Stomach (tissue), 9 donors: ENCODE measurements around the gene MBOAT2. TPM values are rescaled to one million over a fixed set of nuclear protein-coding genes. Genes with fewer than 3 reads are reported as not detected.

Experiments
- DNase-seq, 2 donors: peaks; one replicate each; pipeline versions ENCODE4 v3.0.0 to v3.0.0-alpha.2; 2013 to 2019
- H3K27ac ChIP-seq, 5 donors: fragments of 200-600 bp in 4 of 5; sonication (generic) in 4 of 5; one replicate each; pipeline ENCODE4 v1.5.1; 2013 to 2019; ENCODE audit warnings: mild to moderate bottlenecking in 1 of 5, moderate library complexity in 1 of 5
- H3K27me3 ChIP-seq, 3 donors: fragments of 200-600 bp; sonication (generic); one replicate each; pipeline ENCODE4 v1.5.1; 2017 to 2019; ENCODE audit warnings: mixed run types in 1 of 3
- H3K36me3 ChIP-seq, 4 donors: fragments of 200-600 bp; sonication (generic); 1 replicate in 3 of 4; 2 replicates in 1 of 4; pipeline ENCODE4 v1.5.1; 2016 to 2019
- H3K4me1 ChIP-seq, 4 donors: fragments of 200-600 bp; sonication (generic); one replicate each; pipeline ENCODE4 v1.5.1; 2016 to 2019
- H3K4me3 ChIP-seq, 4 donors: fragments of 200-600 bp; sonication (generic) in 3 of 4; one replicate each; pipeline ENCODE4 v1.5.1; 2016 to 2019; ENCODE audit warnings: mild to moderate bottlenecking in 1 of 4
- H3K9me3 ChIP-seq, 4 donors: fragments of 200-600 bp; sonication (generic); one replicate each; pipeline ENCODE4 v1.5.1; 2016 to 2019
- EP300 ChIP-seq: sonication (generic); formaldehyde crosslinking; IDR thresholded peaks from one replicate; pipeline ENCODE4 v1.6.1; 2017; ENCODE audit warnings: antibody characterized with exemption
- POLR2A ChIP-seq, 4 donors: fragments of 450-650 bp; IDR thresholded peaks; one replicate each; pipeline ENCODE4 v1.6.1; 2016; ENCODE audit warnings: antibody characterized with exemption in 4 of 4, control low read depth in 2 of 4, mild to moderate bottlenecking in 1 of 4, moderate library complexity in 1 of 4
- POLR2AphosphoS5 ChIP-seq, 3 donors: sonication (generic); formaldehyde crosslinking; IDR thresholded peaks; one replicate each; pipeline ENCODE4 v1.6.1; 2016; ENCODE audit warnings: antibody characterized with exemption in 3 of 3
- WGBS, 5 donors: extraction: QIAGEN DNeasy Blood & Tissue Kit in 3 of 5; methylation state at CpG; one replicate each; pipeline versions ENCODE4 v1.1.5 to v1.1.7; 2013 to 2018; 5-methylcytosine and 5-hydroxymethylcytosine counted together
- intact Hi-C: fragments of 100-400 bp; cut with DNase I; formaldehyde crosslinking; loops from one replicate; pipeline ENCODE4 v1.15.1; 2023; ENCODE audit warnings: low total_unique reads
- polyA plus RNA-seq, 3 donors: library from polyadenylated mRNA; stranded (reverse); fragments of 200-250 nt; gene quantifications; one replicate each; pipeline ENCODE4 v1.2.3, GENCODE V29; 2013
- total RNA-seq, 5 donors: library from RNA; depleted of rRNA; stranded (reverse); fragments of >200 nt; gene quantifications; one replicate each; pipeline versions ENCODE4 v1.1.0 to v1.2.3, GENCODE V29; 2014 to 2016
- TF ChIP-seq, protein P1 (sequence below), 7 experiments: fragments of 450-650 bp in 4 of 7; fragments of 200-600 bp in 3 of 7; sonication (generic) in 3 of 7; IDR thresholded peaks; one replicate each; pipeline ENCODE4 v1.5.1; 2016 to 2019; ENCODE audit warnings: antibody characterized with exemption in 7 of 7, control low read depth in 2 of 7, mild to moderate bottlenecking in 1 of 7
- donor health status: healthy with polysubstance abuse.
- donor health status: Bipolar disorder and iron deficiency.
- donor health status: healthy.

Gene MBOAT2
- total and polyA plus RNA-seq, 8 donors = 2.2 to 65.5 (median 12.9) TPM

- H3K4me1 ChIP-seq = peaks cover 0 to 18% (median 7%) of the 10 kb centered on the region in 4 donors
- no peaks in the 10 kb centered on the region for H3K27me3 ChIP-seq
- no peak overlapping the region for H3K4me3 ChIP-seq
- 71 to 78% (median 72%) methylated on average over 6 of the region's 6 CpGs for WGBS, 5 donors
- no peak overlapping the region for H3K27ac ChIP-seq
- H3K36me3 ChIP-seq = no peaks in the 10 kb centered on the region
- H3K9me3 ChIP-seq = no peaks in the 10 kb centered on the region
- TF ChIP-seq EP300 (no peak), POLR2A (IDR thresholded peaks at IDR 0.05) (no peak), POLR2AphosphoS5 (IDR thresholded peaks at IDR 0.05) (no peak)
- TF ChIP-seq, protein P1, sequence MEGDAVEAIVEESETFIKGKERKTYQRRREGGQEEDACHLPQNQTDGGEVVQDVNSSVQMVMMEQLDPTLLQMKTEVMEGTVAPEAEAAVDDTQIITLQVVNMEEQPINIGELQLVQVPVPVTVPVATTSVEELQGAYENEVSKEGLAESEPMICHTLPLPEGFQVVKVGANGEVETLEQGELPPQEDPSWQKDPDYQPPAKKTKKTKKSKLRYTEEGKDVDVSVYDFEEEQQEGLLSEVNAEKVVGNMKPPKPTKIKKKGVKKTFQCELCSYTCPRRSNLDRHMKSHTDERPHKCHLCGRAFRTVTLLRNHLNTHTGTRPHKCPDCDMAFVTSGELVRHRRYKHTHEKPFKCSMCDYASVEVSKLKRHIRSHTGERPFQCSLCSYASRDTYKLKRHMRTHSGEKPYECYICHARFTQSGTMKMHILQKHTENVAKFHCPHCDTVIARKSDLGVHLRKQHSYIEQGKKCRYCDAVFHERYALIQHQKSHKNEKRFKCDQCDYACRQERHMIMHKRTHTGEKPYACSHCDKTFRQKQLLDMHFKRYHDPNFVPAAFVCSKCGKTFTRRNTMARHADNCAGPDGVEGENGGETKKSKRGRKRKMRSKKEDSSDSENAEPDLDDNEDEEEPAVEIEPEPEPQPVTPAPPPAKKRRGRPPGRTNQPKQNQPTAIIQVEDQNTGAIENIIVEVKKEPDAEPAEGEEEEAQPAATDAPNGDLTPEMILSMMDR (IDR thresholded peaks at IDR 0.05) = no peak
- intact Hi-C loops = no loop called here
- no peak for DNase-seq
Measured at GRCh38 chr2:9030190-9030589, 26.7 kb upstream of the MBOAT2 start.

- H3K36me3 ChIP-seq = no peaks in the 10 kb centered on the region
Measured at GRCh38 chr2:9029721-9030120, 26.2 kb upstream of the MBOAT2 start.

GRCh38 chr2:9027884-9028283 is 24.4 kb upstream of the MBOAT2 start:
- 90 to 95% (median 94%) methylated on average over 4 of the region's 4 CpGs for WGBS, 5 donors
- TF ChIP-seq, protein P1 (IDR thresholded peaks at IDR 0.05) = no peak
- TF ChIP-seq POLR2A (IDR thresholded peaks at IDR 0.05) (no peak), EP300 (no peak), POLR2AphosphoS5 (IDR thresholded peaks at IDR 0.05) (no peak)
- Histone ChIP-seq H3K9me3 (no peaks in the 10 kb centered on the region), H3K27me3 (no peaks in the 10 kb centered on the region), H3K4me1 (peaks cover 0 to 15% (median 5%) of the 10 kb centered on the region in 4 donors), H3K4me3 (no peak overlapping the region), H3K27ac (no peak overlapping the region), H3K36me3 (no peaks in the 10 kb centered on the region)
- intact Hi-C loops = no loop called here
- no peak for DNase-seq

More at GRCh38 chr2:9029721-9030120, 26.2 kb upstream of the MBOAT2 start:
- Histone ChIP-seq H3K27me3 (no peaks in the 10 kb centered on the region), H3K4me3 (no peak overlapping the region), H3K9me3 (no peaks in the 10 kb centered on the region), H3K4me1 (peaks cover 0 to 18% (median 7%) of the 10 kb centered on the region in 4 donors), H3K27ac (no peak overlapping the region)
- 74 to 92% (median 83%) methylated on average over 4 of the region's 4 CpGs for WGBS, 5 donors
- intact Hi-C loops = no loop called here
- TF ChIP-seq, protein P1 (IDR thresholded peaks at IDR 0.05) = no peak
- no peak for TF ChIP-seq POLR2AphosphoS5 (IDR thresholded peaks at IDR 0.05)
- no peak for TF ChIP-seq POLR2A (IDR thresholded peaks at IDR 0.05)
- no peak for TF ChIP-seq EP300
- no peak for DNase-seq

- no peak for DNase-seq
- intact Hi-C loops = no loop called here
- TF ChIP-seq, protein P1 (IDR thresholded peaks at IDR 0.05) = no peak
- TF ChIP-seq POLR2A (IDR thresholded peaks at IDR 0.05) = no peak
- TF ChIP-seq EP300 = no peak
- no peak for TF ChIP-seq POLR2AphosphoS5 (IDR thresholded peaks at IDR 0.05)
- WGBS, 5 donors = 38 to 66% (median 48%) methylated on average over 4 of the region's 4 CpGs
- Histone ChIP-seq H3K36me3 (no peaks in the 10 kb centered on the region), H3K4me1 (no peaks in the 10 kb centered on the region), H3K4me3 (no peak overlapping the region), H3K9me3 (no peaks in the 10 kb centered on the region), H3K27me3 (no peaks in the 10 kb centered on the region), H3K27ac (no peak overlapping the region)
Measured at GRCh38 chr2:9025746-9026145, 22.3 kb upstream of the MBOAT2 start.
